HUES6 (cell line): ENCODE results near the gene CCDC66.

ENCODE experiments used
- H3K27ac ChIP-seq: 2 replicates; pipeline ENCODE4 v1.7.0; 2013; ENCODE audit warnings: low read depth, mild to moderate bottlenecking, low read length, inconsistent platforms
- H3K27me3 ChIP-seq: 2 replicates; pipeline ENCODE4 v1.6.1; 2013; ENCODE audit warnings: low read length; ENCODE audit not compliant: control insufficient read depth, insufficient read depth
- H3K36me3 ChIP-seq: 2 replicates; pipeline ENCODE4 v1.6.1; 2013; ENCODE audit warnings: low read length; ENCODE audit not compliant: control insufficient read depth, insufficient read depth
- H3K4me1 ChIP-seq: 2 replicates; pipeline ENCODE4 v1.6.1; 2013; ENCODE audit warnings: low read length; ENCODE audit not compliant: control insufficient read depth, insufficient read depth
- H3K4me3 ChIP-seq: 2 replicates; pipeline ENCODE4 v1.5.1; 2013; ENCODE audit warnings: low read depth, low read length
- H3K9ac ChIP-seq: one replicate; pipeline ENCODE4 v1.6.1; 2013; ENCODE audit warnings: mild to moderate bottlenecking, low read length
- H3K9me3 ChIP-seq: 2 replicates; pipeline ENCODE4 v1.6.1; 2013; ENCODE audit warnings: low read depth, low read length; ENCODE audit not compliant: control insufficient read depth, insufficient read depth

The CCDC66 gene

DNA sequence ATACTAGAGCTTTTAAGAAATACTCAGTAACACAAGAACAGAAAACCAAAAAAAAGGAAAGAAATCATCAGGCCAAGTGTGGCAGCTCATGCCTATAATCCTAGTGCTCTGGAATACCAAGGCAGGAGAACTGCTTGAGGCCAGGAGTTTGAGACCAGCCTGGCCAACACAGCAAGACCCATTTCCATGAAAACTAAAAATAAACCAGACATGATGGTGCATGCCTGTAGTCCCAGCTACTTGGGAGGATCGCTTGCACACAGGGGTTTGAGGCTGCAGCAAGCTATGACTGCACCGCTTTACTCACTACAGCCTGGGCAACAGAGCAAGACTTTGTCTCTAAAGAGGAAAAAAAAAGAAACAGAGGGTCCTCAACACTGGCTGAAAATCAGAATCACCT lies 107.8 kb downstream of the CCDC66 start:
- Histone ChIP-seq H3K27ac (no peak overlapping the region), H3K36me3 (peaks cover 93% of the 10 kb centered on the region), H3K4me1 (no peaks in the 10 kb centered on the region), H3K9me3 (no peaks in the 10 kb centered on the region), H3K27me3 (no peaks in the 10 kb centered on the region), H3K4me3 (no peak overlapping the region), H3K9ac (no peak overlapping the region)

DNA sequence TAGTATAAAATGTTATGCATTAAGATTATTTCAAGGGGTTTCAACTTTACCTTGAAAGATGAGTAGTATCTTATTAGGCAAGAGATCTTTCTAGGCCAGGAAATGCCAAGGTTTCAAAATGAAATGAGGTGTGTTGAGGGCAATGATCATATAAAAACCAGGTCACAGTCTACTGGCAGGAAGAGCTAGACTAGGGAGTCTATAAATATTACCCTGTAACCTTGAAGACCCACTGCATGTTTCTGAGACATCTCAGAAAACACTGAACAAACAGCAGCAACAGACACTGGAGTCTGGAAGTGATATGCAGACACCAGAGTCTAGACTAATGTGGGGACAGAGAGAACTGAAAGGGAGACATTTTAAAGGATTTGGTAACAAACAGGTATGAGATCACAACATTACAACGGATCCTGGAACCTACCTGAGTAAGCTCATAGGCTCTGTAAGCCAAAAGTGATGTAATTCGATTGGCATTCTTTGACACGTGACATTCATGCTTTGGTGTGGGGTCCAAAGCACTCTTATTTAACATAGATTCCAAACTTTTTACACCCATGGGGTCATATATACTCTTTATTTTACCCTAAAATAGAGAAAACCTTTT lies 111.1 kb downstream of the CCDC66 start:
- H3K9ac ChIP-seq: no peak overlapping the region
- H3K9me3 ChIP-seq: no peaks in the 10 kb centered on the region
- H3K27ac ChIP-seq: no peak overlapping the region
- H3K4me1 ChIP-seq: no peaks in the 10 kb centered on the region
- H3K27me3 ChIP-seq: no peaks in the 10 kb centered on the region
- H3K36me3 ChIP-seq: peaks cover 95% of the 10 kb centered on the region
- no peak overlapping the region for H3K4me3 ChIP-seq
